GM12875 (cell line): ENCODE results near the gene ALAS2.
"Not testable (repeated sequence)": the region's sequence is repeated elsewhere in the genome, so short reads cannot be mapped to it uniquely, and the experiment has no call there.

Experiments
- H3K4me3 ChIP-seq: one replicate; pipeline ENCODE4 v1.5.1; 2011; ENCODE audit warnings: low read depth, low read length, control low read depth
- TF ChIP-seq, protein P1 (sequence below): IDR thresholded peaks from 2 replicates; pipeline ENCODE4 v1.5.1; 2011; ENCODE audit warnings: low read depth, mild to moderate bottlenecking, control low read depth, inconsistent platforms, low read length, moderate library complexity, borderline replicate concordance; ENCODE audit not compliant: insufficient read depth

ALAS2 gene

DNA sequence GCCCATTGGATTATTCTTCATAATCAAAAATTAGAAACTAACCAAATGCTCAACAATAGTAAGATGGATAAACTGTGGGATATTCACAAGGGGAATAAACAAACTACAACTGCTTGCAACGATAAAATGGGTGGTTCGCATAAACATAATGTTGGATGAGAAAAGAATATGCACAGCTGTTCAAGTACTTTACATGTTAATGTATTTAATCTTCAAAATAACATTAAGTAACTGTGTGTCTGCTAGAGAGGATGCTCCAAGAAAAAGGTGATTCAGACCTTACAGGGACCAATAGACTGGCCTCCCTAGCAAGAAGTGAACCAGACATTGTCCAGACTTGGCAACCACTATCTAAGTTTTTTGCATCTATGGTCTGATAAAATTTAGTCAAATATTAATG, 39.1 kb downstream of the ALAS2 start:
- TF ChIP-seq, protein P1, sequence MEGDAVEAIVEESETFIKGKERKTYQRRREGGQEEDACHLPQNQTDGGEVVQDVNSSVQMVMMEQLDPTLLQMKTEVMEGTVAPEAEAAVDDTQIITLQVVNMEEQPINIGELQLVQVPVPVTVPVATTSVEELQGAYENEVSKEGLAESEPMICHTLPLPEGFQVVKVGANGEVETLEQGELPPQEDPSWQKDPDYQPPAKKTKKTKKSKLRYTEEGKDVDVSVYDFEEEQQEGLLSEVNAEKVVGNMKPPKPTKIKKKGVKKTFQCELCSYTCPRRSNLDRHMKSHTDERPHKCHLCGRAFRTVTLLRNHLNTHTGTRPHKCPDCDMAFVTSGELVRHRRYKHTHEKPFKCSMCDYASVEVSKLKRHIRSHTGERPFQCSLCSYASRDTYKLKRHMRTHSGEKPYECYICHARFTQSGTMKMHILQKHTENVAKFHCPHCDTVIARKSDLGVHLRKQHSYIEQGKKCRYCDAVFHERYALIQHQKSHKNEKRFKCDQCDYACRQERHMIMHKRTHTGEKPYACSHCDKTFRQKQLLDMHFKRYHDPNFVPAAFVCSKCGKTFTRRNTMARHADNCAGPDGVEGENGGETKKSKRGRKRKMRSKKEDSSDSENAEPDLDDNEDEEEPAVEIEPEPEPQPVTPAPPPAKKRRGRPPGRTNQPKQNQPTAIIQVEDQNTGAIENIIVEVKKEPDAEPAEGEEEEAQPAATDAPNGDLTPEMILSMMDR, result no peak
- H3K4me3 ChIP-seq, result no peak overlapping the region

DNA sequence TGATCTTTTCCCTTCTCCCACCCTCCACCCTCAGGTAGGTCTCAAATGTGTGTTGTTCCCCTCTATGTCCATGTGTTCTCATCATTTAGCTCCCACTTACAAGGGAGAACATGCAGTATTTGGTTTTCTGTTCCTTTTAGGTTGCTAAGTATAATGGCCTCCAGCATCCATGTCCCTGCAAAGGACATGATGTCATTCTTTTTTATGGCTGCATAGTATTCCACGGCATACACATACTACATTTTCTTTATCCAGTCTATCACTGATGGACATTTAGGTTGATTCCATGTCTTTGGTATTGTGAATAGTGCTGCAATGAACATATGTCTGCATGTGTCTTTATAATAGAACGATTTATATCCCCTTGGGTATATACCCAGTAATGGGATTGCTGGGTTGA, 47.5 kb downstream of the ALAS2 start:
- not testable (repeated sequence) for H3K4me3 ChIP-seq

DNA sequence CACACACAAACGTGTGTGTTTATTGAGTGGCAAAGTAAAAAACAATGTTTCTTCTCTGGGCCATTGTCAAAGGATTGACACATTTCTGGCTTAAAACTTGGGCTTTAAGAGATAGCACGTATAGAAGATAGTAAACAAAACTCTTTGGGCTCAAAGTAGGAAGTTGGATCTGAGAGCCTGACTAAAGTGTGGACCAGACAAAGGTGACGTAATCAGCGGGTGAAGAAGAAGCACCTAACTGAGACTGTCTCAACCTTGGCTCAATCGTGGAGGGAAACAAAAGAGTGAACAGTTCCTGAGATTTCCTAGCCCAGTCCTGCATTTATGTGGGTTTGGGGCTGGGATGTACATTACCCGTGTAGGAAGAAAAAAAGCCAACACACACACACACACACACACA, 50.4 kb downstream of the ALAS2 start:
- no peak overlapping the region for H3K4me3 ChIP-seq
- TF ChIP-seq, protein P1, result no peak

DNA sequence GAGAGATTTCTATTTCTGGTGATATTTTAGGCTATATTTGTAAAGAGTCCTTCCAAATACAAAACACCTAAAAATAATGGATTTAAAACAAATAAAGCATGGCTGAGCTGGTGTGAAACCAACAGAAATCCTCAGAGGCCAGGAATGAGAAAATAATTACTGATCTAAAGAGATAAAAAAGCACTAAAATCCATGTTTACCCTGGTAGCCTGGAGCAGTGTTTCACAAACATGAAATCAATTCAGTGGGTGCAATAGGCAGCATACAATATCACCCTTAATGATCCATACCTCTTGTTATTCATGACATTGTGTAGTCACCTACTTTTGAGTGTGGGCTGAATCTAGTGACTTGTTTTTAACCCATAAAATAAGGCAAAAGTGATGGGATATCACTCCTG, 51.3 kb downstream of the ALAS2 start:
- no peak overlapping the region for H3K4me3 ChIP-seq
- TF ChIP-seq, protein P1, result no peak

DNA sequence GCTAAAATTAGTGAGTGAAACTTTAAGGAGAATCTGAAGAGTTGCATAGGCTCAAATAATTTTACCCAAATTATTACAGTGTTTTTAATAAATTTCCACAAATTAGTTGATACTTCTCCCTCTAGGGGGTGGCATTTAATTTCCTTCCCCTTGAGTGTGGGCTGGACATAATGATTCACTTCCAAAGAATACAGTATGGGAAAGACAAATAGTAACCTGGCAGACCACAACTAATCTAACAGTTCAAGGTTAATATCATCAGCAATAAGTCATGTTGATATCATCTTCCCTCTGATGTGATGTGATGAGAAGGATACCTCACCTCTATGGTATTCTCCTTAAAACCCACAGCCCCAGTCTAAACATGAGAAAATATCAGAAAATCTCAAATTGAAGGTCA, 52.3 kb downstream of the ALAS2 start:
- H3K4me3 ChIP-seq, result no peak overlapping the region
- TF ChIP-seq, protein P1, result no peak

DNA sequence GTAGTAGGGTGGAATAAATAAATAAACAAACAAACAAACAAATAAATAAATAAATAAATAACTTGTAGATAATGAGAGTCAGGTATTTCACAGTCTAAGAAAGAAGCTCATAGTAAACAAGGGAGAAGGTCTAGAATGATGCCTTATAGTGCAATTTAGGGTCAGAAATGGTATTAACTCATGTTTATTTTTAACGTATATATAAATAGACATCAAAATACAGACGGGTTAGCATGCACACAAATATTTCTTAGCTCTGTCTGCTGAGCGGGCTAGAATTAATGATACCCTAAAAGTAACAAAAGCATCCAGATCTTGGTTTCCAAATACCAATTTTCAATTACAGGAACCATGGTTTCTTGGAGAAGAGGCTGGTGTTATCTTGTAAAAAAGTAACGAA, 53.4 kb downstream of the ALAS2 start:
- TF ChIP-seq, protein P1, result no peak
- H3K4me3 ChIP-seq, result no peak overlapping the region

DNA sequence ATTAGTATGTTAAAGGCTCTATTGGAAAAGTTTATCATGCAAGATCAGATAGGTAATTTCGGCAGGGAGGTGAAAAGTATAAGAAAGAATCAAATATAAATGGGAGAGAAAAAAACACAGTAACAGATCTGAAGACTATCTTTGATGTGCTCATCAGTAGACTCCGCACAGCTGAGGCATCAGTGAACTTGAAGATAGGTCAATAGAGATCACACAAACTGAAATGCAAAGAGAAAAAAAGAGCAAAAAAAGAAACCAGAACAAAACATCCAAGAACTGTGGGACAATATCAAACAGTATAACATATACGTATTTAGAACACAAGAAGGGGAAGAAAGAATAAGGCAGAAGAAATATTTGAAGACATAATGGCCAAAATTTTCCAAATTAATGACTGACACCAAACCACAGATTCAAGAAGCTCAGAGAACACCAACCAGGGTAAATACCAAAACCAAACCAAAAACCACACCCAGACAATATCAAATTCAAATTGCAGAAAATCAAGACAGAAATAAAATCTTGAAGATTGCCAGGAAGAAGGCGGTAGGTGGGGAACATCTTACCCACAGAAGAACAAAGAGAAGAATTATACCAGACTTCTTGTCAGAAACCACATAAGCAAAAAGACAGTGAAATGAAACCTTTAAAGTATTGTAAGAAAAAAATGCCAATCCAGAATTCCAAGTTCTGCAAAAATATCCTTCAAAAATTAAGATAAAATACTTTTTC, 65.8 kb downstream of the ALAS2 start:
- TF ChIP-seq, protein P1, result no peak
- no peak overlapping the region for H3K4me3 ChIP-seq
